COLO668 (cell line): ENCODE results near the gene EXOC3L4.
"Not testable (repeated sequence)": the region's sequence is repeated elsewhere in the genome, so short reads cannot be mapped to it uniquely, and the experiment has no call there.

ENCODE experiments used
- DNase-seq: peaks from one replicate; lab custom pipeline; 2025; ENCODE audit not compliant: unreplicated experiment; lab: John Stamatoyannopoulos, UW

EXOC3L4 gene

GRCh38 chr14:103094406-103095209 lies at the start of gene EXOC3L4:
Gene EXOC3L4 (plus strand): TSS chr14:103094725. CDS start chr14:103100220, 5,495 bp downstream.
- no peak for DNase-seq

- DNase-seq = no peak
These were observed 49.1 kb upstream of the EXOC3L4 start for GRCh38 chr14:103045371-103045869.

GRCh38 chr14:103047453-103047852 lies 47.1 kb upstream of the EXOC3L4 start:
- not testable (repeated sequence) for DNase-seq

- DNase-seq = no peak
These were observed 43.6 kb upstream of the EXOC3L4 start for GRCh38 chr14:103050935-103051334.

GRCh38 chr14:103052407-103052806 lies 42.1 kb upstream of the EXOC3L4 start:
- DNase-seq = no peak

GRCh38 chr14:103055695-103056094 lies 38.8 kb upstream of the EXOC3L4 start:
- no peak for DNase-seq

GRCh38 chr14:103056322-103057027 lies 38.0 kb upstream of the EXOC3L4 start:
- peak; percentile 68 for DNase-seq

GRCh38 chr14:103057028-103057371 lies 37.5 kb upstream of the EXOC3L4 start:
- DNase-seq = no peak

- peak; percentile 97 for DNase-seq
These were observed 37.0 kb upstream of the EXOC3L4 start, which contains the start of gene CDC42BPB for GRCh38 chr14:103057372-103058163. Gene CDC42BPB (minus strand): TSS chr14:103057549. CDS start chr14:103057173, 376 bp downstream.

GRCh38 chr14:103058164-103059055 lies 36.1 kb upstream of the EXOC3L4 start:
- no peak for DNase-seq

GRCh38 chr14:103059556-103059955 lies 35.0 kb upstream of the EXOC3L4 start:
- no peak for DNase-seq

GRCh38 chr14:103061482-103061976 lies 33.0 kb upstream of the EXOC3L4 start:
- no peak for DNase-seq

GRCh38 chr14:103064436-103064835 lies 30.1 kb upstream of the EXOC3L4 start:
- DNase-seq = no peak

- no peak for DNase-seq
These were observed 29.5 kb upstream of the EXOC3L4 start for GRCh38 chr14:103064978-103065377.

- no peak for DNase-seq
These were observed 28.7 kb upstream of the EXOC3L4 start for GRCh38 chr14:103065861-103066260.

- DNase-seq = no peak
These were observed 28.1 kb upstream of the EXOC3L4 start for GRCh38 chr14:103066399-103066798.

- no peak for DNase-seq
These were observed 27.1 kb upstream of the EXOC3L4 start for GRCh38 chr14:103067231-103067954.

GRCh38 chr14:103068351-103069073 lies 26.0 kb upstream of the EXOC3L4 start:
- DNase-seq = no peak
